Measurements from ENCODE around the gene ASCC3. TPM values are rescaled to one million over a fixed set of nuclear protein-coding genes. Genes with fewer than 3 reads are reported as not detected.

Gene ASCC3
- polyA plus RNA-seq, 2 of the 4 experiments (the other 2 are of a cell fraction), result 17.4 to 35.3 TPM

- DNase-seq (ENCODE audit: low read depth in 1 of 2, low spot score in 1 of 2) (no peak), FAIRE-seq (no peak), ATAC-seq (no peak)
- H3K9me3 ChIP-seq, result no peaks in the 10 kb centered on the region
- WGBS (ENCODE audit: missing lambda C conversion rate), result 78% methylated on average over 13 of the region's 24 CpGs
- POLR2A ChIA-PET, result no interaction called here
- no peak overlapping the region for H3K27ac ChIP-seq
- no peak overlapping the region for H3K4me3 ChIP-seq
- H3K4me2 ChIP-seq, result no peak overlapping the region
- no peaks in the 10 kb centered on the region for H3K4me1 ChIP-seq
- CTCF ChIA-PET, result no interaction called here
- TF ChIP-seq RARB (CRISPR knock-in tag; IDR thresholded peaks at IDR 0.05) (no peak), SMC3 (IDR thresholded peaks at IDR 0.05) (no peak), BHLHE40 (IDR thresholded peaks at IDR 0.05; ENCODE audit: low read depth, low read length) (no peak), MAX (IDR thresholded peaks at IDR 0.05) (no peak)
Observed at GRCh38 chr6:100913400-100914276, 32.5 kb upstream of the ASCC3 start.

- DNase-seq (ENCODE audit: low read depth in 1 of 2, low spot score in 1 of 2) (no peak), ATAC-seq (no peak), FAIRE-seq (no peak)
- H3K9me3 ChIP-seq, result no peaks in the 10 kb centered on the region
- H3K27ac ChIP-seq, result no peak overlapping the region
- H3K4me3 ChIP-seq, result no peak overlapping the region
- ChIA-PET POLR2A (no interaction called here), CTCF (interaction anchor here (0.7 kb wide), 1 partner anchor 659 kb away, joined by 3 read pairs; no protein-coding TSS in a partner anchor)
- TF ChIP-seq HOXB5 (CRISPR knock-in tag; IDR thresholded peaks at IDR 0.05), result no peak
- TF ChIP-seq CEBPB (IDR thresholded peaks at IDR 0.05), result no peak
- no peak for TF ChIP-seq ZFP36 (IDR thresholded peaks at IDR 0.05; ENCODE audit: borderline replicate concordance, partially characterized antibody)
- no peak for TF ChIP-seq ZSCAN20 (CRISPR knock-in tag; IDR thresholded peaks at IDR 0.05)
- no peak overlapping the region for H3K4me2 ChIP-seq
- WGBS (ENCODE audit: missing lambda C conversion rate), result 17% methylated on average over 1 of the region's 1 CpG
- no peaks in the 10 kb centered on the region for H3K4me1 ChIP-seq
Observed at GRCh38 chr6:100906325-100906724, 25.2 kb upstream of the ASCC3 start.

- H3K4me2 ChIP-seq, result no peak overlapping the region
- WGBS (ENCODE audit: missing lambda C conversion rate), result 81% methylated on average over 4 of the region's 4 CpGs
- CTCF ChIA-PET, result no interaction called here
- H3K27ac ChIP-seq, result no peak overlapping the region
- no peaks in the 10 kb centered on the region for H3K9me3 ChIP-seq
- H3K4me3 ChIP-seq, result no peak overlapping the region
- DNase-seq (ENCODE audit: low read depth in 1 of 2, low spot score in 1 of 2), result no peak
- TF ChIP-seq, protein P1, sequence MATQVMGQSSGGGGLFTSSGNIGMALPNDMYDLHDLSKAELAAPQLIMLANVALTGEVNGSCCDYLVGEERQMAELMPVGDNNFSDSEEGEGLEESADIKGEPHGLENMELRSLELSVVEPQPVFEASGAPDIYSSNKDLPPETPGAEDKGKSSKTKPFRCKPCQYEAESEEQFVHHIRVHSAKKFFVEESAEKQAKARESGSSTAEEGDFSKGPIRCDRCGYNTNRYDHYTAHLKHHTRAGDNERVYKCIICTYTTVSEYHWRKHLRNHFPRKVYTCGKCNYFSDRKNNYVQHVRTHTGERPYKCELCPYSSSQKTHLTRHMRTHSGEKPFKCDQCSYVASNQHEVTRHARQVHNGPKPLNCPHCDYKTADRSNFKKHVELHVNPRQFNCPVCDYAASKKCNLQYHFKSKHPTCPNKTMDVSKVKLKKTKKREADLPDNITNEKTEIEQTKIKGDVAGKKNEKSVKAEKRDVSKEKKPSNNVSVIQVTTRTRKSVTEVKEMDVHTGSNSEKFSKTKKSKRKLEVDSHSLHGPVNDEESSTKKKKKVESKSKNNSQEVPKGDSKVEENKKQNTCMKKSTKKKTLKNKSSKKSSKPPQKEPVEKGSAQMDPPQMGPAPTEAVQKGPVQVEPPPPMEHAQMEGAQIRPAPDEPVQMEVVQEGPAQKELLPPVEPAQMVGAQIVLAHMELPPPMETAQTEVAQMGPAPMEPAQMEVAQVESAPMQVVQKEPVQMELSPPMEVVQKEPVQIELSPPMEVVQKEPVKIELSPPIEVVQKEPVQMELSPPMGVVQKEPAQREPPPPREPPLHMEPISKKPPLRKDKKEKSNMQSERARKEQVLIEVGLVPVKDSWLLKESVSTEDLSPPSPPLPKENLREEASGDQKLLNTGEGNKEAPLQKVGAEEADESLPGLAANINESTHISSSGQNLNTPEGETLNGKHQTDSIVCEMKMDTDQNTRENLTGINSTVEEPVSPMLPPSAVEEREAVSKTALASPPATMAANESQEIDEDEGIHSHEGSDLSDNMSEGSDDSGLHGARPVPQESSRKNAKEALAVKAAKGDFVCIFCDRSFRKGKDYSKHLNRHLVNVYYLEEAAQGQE (IDR thresholded peaks at IDR 0.05), result no peak
- no peak for TF ChIP-seq HOXA7 (CRISPR knock-in tag; IDR thresholded peaks at IDR 0.05)
- no peak for ATAC-seq
- no peaks in the 10 kb centered on the region for H3K4me1 ChIP-seq
- no peak for FAIRE-seq
- POLR2A ChIA-PET, result interaction anchor here (0.6 kb wide), 1 partner anchor 21 kb away, joined by 6 read pairs; no protein-coding TSS in a partner anchor
Observed at GRCh38 chr6:100905067-100905466, 23.9 kb upstream of the ASCC3 start.

DNA sequence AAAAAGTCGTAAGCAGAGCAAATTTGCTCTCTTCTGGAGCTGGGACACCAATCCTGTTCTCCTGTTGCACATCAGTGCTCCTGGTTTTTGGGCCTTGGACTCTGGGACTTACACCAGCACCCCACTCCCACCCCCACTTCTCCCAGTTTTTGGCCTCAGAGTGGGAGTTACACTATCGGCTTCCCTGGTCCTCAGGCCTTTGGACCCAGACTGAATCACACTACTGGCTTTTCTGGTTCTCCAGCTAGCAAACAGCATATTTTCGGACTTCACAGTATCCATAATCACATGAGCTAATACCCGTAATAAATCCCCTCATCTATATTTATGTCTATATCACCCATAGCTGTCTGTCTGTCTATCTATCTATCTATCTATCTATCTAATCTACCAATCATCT is 23.2 kb upstream of the ASCC3 start:
- H3K4me1 ChIP-seq, result no peaks in the 10 kb centered on the region
- no peak overlapping the region for H3K4me3 ChIP-seq
- no peak overlapping the region for H3K27ac ChIP-seq
- no peaks in the 10 kb centered on the region for H3K9me3 ChIP-seq
- no peak overlapping the region for H3K4me2 ChIP-seq
- WGBS (ENCODE audit: missing lambda C conversion rate), result 69% methylated on average over 4 of the region's 4 CpGs
- no peak for ATAC-seq
- POLR2A ChIA-PET, result interaction anchor here (0.6 kb wide), 1 partner anchor 22 kb away, joined by 6 read pairs; no protein-coding TSS in a partner anchor
- CTCF ChIA-PET, result no interaction called here
- FAIRE-seq, result no peak
- DNase-seq (ENCODE audit: low read depth in 1 of 2, low spot score in 1 of 2), result no peak
- TF ChIP-seq CEBPB (IDR thresholded peaks at IDR 0.05), result no peak

DNA sequence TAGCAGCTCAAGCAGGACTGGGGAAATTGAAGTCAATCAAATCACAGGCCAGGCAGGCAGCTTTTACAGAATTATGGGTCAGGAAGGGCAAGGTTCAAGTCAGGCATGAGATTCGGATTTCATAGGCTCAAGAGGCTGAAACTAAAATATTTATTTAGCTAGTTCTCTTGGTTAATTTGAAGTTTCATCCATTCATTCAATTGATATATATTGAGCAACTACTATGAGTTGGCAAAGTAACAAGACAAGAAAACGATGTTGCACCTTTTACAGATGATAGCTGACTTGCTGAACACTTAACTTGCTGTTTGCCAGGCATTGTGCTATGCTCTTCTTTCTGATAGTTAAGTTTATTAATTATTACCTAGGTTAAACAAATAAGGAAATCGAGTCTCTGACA is 20.5 kb upstream of the ASCC3 start:
- Histone ChIP-seq H3K4me2 (no peak overlapping the region), H3K9me3 (no peaks in the 10 kb centered on the region), H3K27ac (no peak overlapping the region), H3K4me1 (no peaks in the 10 kb centered on the region), H3K4me3 (no peak overlapping the region)
- ATAC-seq (no peak), FAIRE-seq (no peak), DNase-seq (ENCODE audit: low read depth in 1 of 2, low spot score in 1 of 2) (no peak)
- CTCF ChIA-PET, result no interaction called here
- POLR2A ChIA-PET, result no interaction called here
- TF ChIP-seq CEBPB (IDR thresholded peaks at IDR 0.05) (no peak), CBX2 (IDR thresholded peaks at IDR 0.05; ENCODE audit: borderline replicate concordance, low read depth) (no peak), ATOH8 (CRISPR knock-in tag; IDR thresholded peaks at IDR 0.05; ENCODE audit: low read depth) (no peak)
- 17% methylated on average over 3 of the region's 3 CpGs for WGBS (ENCODE audit: missing lambda C conversion rate)
